GM18520 (cell line): ENCODE measurements around the gene GGCX.
"Not testable (repeated sequence)": the region's sequence is repeated elsewhere in the genome, so short reads cannot be mapped to it uniquely, and the experiment has no call there.

Experiments used
- ATAC-seq: cut with Tn5 transposase; IDR thresholded peaks from one replicate; pipeline ENCODE4 v1.9.1; 2021; ENCODE audit not compliant: unreplicated experiment

The GGCX gene

GRCh38 chr2:85575739-85576138 lies 14.4 kb upstream of the GGCX start:
- no peak for ATAC-seq

- ATAC-seq = no peak
These were observed 5.0 kb upstream of the GGCX start for GRCh38 chr2:85566265-85566664.

GRCh38 chr2:85564144-85564563 lies 2.9 kb upstream of the GGCX start:
- ATAC-seq = no peak

GRCh38 chr2:85560812-85561279 lies 447 bp downstream of the GGCX start:
- ATAC-seq = no peak

GRCh38 chr2:85560403-85560726 lies 928 bp downstream of the GGCX start:
- not testable (repeated sequence) for ATAC-seq

GRCh38 chr2:85558160-85558559 lies 3.1 kb downstream of the GGCX start:
- ATAC-seq = no peak

GRCh38 chr2:85557130-85557529 lies 4.2 kb downstream of the GGCX start:
- no peak for ATAC-seq

- no peak for ATAC-seq
These were observed 6.2 kb downstream of the GGCX start for GRCh38 chr2:85554980-85555612.

GRCh38 chr2:85553184-85553583 lies 8.1 kb downstream of the GGCX start:
- no peak for ATAC-seq

GRCh38 chr2:85551698-85552678 lies 9.3 kb downstream of the GGCX start:
- ATAC-seq = no peak

GRCh38 chr2:85550486-85550885 lies 10.8 kb downstream of the GGCX start:
- no peak for ATAC-seq

GRCh38 chr2:85549826-85550225 lies 11.5 kb downstream of the GGCX start:
- ATAC-seq = no peak

GRCh38 chr2:85549095-85549494 lies 12.2 kb downstream of the GGCX start:
- ATAC-seq = no peak

- ATAC-seq = no peak
These were observed 12.7 kb downstream of the GGCX start for GRCh38 chr2:85548608-85548900.

- ATAC-seq = no peak
These were observed 13.3 kb downstream of the GGCX start for GRCh38 chr2:85547859-85548607.

- no peak for ATAC-seq
These were observed 14.0 kb downstream of the GGCX start for GRCh38 chr2:85547089-85547858.

- ATAC-seq = no peak
These were observed 15.5 kb downstream of the GGCX start for GRCh38 chr2:85545780-85546240.

- ATAC-seq = not testable (repeated sequence)
These were observed 16.1 kb downstream of the GGCX start for GRCh38 chr2:85544915-85545779.

- not testable (repeated sequence) for ATAC-seq
These were observed 17.0 kb downstream of the GGCX start for GRCh38 chr2:85544254-85544691.

- no peak for ATAC-seq
These were observed 18.5 kb downstream of the GGCX start for GRCh38 chr2:85542777-85543176.
